GM18508 (cell line): ENCODE results near the gene EXOSC3.
"Not testable (repeated sequence)": the region's sequence is repeated elsewhere in the genome, so short reads cannot be mapped to it uniquely, and the experiment has no call there.

Experiments used
- ATAC-seq: cut with Tn5 transposase; IDR thresholded peaks from one replicate; pipeline ENCODE4 v1.9.1; 2021; ENCODE audit warnings: moderate number of reproducible peaks; ENCODE audit not compliant: insufficient read depth, unreplicated experiment

EXOSC3 gene

DNA sequence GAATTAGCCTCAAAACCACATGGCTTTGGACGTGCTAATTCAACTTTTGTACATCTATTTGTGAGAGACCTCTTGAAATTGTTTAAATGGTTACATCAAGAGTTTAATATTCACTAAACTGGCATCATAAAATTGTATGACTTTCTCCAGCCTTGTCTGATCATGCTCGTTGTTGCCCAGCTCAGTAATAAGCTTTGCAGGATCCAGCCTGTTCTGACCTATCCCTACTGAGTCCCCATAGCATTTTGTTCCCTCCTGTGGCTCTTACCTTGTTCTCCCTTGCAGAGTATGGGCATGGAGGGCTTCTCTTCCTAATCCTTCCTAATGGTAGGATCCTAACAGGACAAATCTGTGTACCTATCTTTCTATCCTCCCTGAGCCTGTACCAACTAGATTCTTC lies 6.3 kb downstream of the EXOSC3 start:
- no peak for ATAC-seq

DNA sequence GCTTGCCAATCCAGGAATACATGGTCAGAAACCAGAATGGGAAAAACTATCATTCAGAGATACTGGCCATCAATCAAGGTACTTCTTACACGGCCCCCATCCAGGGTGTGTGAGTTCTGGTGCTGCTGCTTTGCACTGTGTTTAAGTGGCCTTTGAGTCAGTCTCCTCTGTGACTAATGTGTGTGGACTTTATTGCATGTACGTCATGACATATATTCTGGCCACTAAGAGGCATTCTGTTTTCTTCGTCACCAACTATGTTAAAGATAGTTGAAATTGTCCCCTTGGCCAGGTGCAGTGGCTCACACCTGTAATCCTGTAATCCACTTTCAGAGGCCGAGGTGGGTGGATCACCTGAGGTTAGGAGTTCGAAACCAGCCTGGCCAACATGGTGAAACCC lies 8.5 kb downstream of the EXOSC3 start:
- no peak for ATAC-seq

DNA sequence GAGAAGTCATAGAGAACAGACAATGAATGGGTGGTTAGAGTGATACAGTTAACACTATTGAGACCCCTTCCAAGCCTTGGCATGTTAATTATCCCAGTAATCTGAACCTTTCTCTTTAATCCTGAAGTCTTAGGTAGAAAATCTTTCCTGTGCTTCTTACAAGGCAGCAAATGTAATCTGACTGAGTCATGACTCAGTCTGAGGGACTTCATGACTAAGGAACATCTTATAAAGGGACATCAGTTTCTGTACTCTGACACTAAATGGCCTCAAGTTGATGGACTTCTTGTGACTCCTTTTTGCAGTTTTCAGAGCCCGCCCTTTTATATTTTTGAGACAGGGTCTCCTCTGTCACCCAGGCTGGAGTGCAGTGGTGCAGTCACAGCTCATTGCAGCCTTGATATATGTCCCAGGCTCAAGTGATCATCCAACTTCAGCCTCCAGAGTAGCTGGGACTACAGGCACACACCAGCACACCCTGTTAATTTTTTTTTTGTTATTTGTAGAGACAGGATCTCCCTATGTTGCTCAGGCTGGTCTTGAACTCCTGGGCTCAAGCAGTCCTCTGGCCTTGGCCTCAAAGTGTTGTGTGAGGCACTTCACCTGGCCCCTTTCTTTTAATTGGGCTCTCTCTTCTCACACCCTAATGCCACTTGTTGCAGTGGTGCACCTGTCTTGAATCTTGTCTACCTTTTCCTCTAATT lies 9.5 kb downstream of the EXOSC3 start:
- no peak for ATAC-seq

DNA sequence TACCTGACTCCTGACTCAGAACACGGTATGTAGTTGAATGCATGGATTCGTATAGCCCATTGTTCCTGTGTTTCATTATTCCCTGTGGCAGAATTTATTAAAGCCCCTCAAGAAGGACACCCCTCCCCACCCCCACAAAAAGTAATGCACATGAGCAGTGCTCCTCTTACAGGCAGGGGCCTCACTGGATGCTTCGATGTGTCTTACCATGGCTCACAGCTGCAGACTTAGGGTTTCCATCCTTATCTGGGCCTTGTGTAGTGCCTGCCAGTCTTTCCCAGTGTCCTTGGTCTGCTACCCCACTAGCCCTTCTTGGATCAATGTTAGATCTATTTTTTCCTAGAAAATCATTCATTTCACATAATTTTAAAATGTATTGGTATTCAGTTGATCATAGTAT lies 14.9 kb downstream of the EXOSC3 start:
- ATAC-seq = no peak

DNA sequence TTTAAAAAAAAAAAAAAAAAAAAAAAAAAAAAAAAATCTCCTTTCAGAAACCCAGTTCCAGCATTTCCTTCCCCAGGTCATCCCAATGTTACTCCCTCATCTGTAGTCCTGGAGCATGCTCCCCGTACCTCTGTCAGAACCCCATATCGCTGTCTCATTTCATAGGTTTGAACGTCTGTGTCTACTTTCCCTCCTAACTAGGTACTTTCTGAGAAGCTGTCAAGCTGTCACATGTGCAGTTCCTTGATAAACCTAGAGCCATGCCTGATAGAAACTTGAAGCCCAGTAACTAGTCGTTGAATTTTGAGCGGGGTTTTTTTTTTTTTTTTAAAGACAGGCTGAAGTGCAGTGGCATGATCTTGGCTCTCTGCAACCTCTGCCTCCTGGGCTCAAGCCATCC lies 15.6 kb downstream of the EXOSC3 start:
- ATAC-seq = no peak

DNA sequence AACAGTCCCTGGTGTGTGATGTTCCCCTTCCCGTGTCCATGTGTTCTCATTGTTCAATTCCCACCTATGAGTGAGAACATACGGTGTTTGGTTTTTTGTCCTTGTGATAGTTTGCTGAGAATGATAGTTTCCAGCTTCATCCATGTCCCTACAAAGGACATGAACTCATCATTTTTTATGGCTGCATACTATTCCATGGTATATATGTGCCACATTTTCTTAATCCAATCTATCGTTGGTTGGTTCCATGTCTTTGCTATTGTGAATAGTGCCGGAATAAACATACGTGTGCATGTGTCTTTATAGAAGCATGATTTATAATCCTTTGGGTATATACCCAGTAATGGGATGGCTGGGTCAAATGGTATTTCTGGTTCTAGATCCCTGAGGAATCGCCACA lies 19.6 kb downstream of the EXOSC3 start:
- not testable (repeated sequence) for ATAC-seq

DNA sequence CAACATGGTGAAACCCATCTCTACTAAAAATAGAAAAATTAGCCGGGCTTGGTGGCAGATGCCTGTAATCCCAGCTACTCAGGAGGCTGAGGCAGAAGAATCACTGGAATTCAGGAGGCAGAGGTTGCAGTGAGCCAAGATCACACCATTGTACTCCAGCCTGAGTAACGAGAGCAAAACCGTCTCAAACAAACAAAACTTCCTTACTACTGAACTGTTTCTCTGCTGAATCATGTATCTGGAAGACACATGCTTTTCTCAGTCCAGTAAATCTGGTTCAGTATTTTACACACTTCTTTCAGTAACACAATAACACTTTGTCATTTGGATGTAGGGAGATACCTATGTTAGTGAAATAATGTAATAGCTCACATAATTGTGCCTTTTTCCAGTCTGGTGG lies 23.4 kb downstream of the EXOSC3 start:
- no peak for ATAC-seq

DNA sequence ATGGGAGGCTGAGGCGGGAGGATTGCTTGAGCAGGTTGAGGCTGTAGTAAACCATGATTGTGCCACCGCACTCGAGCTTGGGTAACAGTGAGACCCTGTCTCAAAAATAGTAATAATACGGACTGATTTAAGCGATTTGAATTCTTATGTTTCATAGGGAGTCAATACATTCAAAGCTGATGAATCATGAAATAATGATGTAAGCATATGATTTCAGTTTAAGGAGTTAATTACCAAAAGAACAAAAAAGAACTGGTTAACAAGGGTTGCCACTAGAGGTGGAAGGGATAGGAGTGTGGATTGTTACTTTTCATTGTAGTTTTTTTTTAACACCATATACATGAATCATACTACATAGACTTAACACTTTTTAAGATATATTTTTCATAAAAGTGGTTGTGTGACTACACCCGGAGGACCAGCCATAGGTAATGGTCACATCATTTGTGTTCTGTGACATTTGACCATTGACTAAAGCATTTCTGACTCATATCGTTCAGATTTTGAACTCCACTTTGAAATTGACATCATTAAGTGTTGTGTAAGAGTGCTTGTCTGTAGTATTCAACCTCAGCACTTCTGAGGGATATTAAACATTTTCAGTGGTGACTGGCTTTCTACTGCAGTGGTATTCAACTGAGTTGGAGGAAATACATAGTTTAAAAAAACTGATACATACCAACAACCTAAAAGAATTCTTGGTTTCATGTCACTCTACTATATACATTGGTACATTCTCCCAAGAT lies 24.3 kb downstream of the EXOSC3 start:
- no peak for ATAC-seq

DNA sequence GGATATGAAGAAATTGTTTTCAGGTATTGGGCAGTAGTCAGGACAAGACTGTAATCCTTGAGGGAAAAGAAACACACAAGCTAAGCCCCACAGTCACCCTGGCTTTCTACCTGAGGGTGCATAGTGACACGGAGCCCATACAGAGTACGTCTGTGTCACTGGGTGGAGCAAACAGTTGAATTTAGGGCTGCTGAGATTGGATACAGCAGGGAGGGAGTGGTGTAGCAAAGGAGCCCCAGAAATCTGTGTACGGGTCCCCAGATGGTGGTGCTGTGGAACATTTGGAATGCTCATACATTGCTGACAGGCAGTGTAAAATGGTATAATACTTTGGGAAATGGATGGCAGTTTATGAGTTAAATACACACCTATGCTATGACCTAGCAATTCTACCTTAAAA lies 26.1 kb downstream of the EXOSC3 start:
- ATAC-seq = no peak

DNA sequence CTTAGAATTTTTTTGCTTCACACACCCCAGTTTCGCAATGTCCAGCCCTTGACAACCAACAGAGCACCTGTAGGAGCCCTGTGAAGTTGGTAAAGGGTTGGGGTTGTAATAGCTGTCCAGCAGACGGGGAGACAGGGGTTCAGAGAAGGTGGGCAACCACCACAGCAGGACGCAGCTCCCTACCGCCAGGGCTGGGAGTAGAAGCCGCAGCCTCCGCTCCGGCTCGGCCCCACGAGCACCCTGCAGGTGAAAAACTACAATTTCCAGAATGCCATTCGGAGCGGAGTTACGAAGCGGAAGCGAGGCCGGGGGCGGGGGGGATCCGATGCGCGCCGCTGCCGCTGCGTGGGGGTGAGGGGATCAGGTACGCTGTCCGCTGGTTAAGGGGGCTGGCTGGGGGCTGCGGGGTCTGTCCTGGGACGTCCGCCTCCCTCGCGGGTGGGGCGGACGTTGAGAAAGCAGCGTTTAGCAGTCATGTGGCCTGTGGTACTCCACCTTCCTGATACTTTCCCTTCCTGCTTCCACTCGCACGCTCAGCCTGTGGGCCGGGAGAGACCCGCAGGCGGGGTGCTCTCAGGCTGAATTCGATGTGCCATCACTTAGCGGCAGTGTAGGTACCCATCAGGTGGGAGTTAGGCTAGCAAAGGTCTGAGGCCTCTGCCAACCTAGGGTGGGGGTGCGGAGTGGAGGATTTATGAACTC lies 31.2 kb downstream of the EXOSC3 start, which contains the start of gene TRMT10B:
Gene TRMT10B, plus strand, starts transcription at position 317 of the 702 bp plus-strand sequence. CDS start 8,127 bp downstream, outside the sequence.
- ATAC-seq = no peak

DNA sequence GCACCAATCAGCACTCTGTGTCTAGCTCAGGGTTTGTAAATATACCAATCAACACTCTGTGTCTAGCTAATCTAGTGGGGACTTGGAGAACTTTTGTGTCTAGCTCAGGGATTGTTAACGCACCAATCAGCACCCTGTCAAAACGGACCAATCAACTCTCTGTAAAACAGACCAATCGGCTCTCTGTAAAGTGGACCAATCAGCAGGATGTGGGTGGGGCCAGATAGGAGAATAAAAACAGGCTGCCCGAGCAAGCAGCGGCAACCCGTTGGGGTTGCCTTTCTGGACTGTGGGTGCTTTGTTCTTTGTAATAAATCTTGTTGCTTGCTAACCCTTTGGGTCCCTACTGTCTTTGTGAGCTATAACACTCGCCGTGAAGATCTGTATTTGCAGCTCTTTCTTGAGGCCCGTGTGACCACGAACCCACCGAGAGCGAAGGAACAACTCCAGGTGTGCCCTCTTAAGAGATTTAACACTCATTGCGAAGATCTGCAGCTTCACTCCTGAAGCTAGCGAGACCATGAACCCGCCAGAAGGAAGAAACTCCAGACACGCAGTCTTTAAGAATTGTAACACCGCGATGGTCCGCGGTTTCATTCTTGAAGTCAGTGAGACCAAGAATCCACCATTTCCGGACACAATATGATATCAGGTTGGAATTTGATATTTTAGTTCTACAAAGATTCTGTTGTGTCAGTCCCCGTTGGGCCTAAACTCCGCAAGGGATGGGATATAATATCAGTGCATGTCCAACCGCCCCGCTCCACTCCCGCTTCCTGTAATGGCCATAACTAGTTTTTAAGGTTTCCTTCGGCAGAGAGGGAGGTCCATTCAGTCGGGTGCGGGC lies 32.0 kb downstream of the EXOSC3 start:
- no peak for ATAC-seq

DNA sequence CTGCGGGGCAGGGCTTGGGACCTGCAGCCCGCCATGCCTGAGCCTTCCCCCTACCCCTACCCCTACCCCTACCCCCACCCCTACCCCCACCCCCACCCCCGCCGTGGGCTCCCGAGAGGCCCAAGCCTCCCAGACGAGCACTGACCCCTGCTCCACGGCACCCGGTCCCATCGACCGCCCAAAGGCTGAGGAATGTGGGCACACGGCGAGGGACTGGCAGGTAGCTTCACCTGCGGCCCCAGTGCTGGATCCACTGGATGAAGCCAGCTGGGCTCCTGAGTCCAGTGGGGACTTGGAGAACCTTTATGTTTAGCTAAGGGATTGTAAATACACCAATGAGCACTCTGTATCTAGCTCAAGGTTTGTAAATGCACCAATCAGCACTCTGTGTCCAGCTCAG lies 32.8 kb downstream of the EXOSC3 start:
- ATAC-seq = not testable (repeated sequence)

DNA sequence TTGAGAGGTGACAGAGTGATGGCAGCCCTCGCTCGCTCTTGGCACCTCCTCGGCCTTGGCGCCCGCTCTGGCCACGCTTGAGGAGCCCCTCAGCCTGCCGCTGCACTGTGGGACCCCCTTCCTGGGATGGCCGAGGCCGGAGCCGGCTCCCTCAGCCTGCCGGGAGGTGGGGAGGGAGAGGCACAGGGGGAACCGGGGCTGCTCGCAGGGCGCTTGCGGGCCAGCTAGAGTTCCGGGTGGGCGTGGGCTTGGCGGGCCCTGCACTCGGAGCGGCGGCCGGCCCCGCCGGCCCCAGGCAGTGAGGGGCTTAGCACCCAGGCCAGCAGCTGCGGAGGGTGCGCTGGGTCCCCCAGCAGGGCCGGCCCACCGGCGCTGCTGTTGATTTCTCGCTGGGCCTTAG lies 33.2 kb downstream of the EXOSC3 start:
- not testable (repeated sequence) for ATAC-seq

DNA sequence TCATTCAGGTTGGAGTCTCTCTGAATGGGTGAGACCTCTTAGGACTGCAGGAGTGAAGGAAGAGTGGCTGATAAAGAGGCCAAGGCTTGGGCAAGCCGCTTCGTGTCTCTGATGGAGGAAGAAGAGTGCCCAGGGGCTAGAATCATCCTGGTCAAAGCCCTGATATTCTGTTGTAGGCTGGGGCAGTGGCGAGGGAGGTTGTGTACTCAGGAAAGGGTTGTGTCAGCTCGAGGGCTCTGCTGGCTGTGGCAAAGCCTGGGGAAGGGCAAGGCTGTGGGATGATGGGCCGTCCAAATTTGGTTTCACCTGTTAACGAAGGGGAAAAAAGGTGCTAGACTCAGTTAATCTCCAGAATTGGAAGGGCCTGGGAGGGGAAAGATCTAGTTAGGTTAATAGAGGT lies 33.7 kb downstream of the EXOSC3 start:
- no peak for ATAC-seq

DNA sequence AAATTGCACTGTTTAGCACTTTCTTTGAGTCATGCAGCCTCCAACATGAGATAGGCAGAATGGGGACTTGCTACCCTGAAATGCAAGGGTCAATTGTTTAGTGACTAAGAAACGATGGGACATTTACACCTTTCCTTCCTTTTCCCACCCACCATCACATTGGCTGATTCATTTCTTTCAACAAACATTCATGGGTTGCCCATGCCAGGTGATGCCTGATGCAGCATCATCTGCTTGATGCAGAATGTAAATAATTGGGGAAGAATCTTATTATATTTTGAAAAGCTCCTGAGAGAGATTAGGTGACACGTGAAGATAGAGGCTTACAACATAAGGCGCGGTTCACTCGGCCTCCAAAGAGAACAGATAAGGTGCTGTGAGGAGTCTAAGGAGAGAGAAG lies 35.7 kb downstream of the EXOSC3 start:
- ATAC-seq = no peak

DNA sequence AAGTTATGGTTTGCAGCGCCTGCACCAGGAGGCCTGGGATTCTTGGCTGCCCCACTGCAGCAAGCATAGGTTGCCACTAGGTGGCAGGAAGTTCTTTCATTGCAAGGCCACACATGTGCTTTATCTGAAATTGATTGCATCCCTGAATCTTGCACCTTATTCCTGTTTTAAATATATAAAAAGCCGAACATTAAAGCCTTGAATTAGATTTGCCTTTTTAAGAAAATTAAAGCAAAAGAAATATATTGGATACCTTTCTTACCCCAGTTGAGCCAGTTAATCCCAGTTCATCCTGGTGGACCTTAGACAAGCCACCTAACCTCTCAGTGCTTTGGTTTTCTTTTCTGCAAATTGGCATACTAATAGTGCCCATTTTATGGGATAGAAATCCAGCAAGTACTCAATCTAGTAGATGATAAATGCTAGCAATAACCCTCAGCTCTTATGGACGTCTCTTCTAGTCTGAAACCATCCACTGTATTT lies 37.6 kb downstream of the EXOSC3 start:
- no peak for ATAC-seq

DNA sequence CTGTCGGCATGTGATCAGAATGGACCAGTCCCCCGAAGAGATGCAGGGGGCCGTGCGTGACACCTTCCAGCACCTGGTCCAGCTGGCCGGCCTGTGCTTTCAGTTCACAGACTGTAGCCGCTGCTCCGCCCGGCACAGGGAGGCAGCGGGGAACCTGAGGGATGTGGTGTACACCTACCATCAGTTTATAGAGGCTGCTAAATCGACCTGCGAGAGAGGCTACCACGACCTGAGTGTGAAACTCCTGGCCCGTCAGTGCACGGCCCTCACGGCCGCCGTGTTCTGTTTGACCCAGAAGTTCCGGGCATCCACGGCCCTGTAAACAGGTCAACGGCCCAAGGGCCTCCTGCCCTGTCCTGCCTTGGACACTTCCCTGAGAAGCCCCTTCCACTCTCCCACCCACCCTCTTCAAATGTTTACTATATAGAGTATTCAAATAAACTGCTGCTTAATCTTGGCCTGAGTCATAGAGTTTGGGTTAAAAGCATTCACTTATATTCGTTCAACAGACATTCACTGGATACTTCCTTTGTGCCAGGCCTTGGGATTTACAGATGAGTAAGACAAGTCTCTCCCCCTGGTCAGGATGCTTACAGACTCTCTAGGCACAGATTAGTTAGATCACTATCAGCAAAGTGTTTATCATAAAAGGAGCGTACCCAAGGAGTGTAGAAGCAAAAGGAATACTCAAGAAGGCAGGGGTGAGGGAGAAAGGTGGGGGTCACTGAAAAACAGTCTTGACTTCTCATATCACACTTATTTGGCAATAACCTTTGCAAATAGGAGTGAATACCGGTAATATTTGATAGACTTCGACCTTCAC lies 38.2 kb downstream of the EXOSC3 start:
- no peak for ATAC-seq

DNA sequence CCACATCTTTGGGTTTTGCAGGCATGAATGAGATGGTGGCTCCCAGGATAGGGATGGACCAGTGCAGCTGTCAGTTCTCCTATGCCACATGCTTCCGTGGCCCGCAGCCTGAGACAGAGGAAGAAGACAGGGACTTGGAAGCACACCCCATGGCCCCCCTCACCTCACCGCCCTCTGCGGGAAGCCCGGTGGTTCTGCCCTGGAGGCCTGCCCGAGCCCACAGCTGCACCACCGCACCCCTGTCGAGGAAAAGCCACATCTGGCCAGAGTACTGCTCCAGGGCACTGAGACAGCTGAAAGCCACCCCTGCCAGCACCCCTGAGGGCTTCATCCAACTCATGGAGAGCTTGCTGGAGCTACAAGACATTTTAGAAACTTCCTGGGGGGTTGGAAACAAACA lies 38.9 kb downstream of the EXOSC3 start:
- no peak for ATAC-seq

DNA sequence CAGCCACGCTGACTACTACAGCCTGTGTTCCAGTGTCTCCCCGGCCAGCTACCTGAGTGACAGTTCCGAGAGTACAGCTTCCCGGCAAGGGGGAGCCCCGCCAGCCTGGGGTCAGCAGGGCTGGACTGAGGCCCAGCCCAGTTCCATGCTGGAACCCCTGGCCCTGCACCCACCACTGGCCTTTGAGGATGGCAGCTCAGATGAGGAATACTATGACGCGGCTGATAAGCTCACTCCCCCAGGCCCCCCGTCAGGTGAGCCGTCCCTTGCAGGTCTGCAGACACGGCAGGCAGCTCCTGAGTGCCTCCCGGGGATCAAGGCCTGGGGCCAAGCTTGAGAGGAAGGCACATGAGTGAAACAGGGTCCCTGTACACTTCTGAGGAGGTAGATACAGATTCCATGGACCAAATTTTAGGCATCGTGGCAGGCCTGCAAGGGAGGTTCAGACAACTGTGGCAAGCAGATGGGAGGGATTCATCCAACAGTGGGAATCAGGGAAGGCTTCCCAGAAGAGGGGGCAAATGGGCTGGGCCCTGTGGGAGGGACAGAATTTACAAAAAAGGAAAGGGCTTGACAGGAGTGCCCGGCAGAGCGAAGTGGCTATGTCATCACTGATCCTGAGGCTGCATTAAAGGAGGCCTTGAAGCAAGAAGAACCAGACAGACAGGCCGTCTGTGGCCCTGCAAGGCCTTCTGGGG lies 44.1 kb downstream of the EXOSC3 start:
- ATAC-seq = no peak
